T-helper 1 cell treated with Interleukin-12 subunit alpha and Interleukin-12 subunit beta and Interleukin-4 antibody, amounts not matched to agents 30 μg/mL and 1 μg/mL, for 36 hours (primary cell): ENCODE results near the gene S1PR4.
"Not testable (repeated sequence)": the region's sequence is repeated elsewhere in the genome, so short reads cannot be mapped to it uniquely, and the experiment has no call there.

Source experiments
- H3K27ac Mint-ChIP-seq: one replicate; pipeline ENCODE4 v1.8.0; 2021; ENCODE audit warnings: mild to moderate bottlenecking, mixed read lengths
- H3K27me3 Mint-ChIP-seq: one replicate; pipeline ENCODE4 v1.8.0; 2021; ENCODE audit warnings: low read depth, mixed read lengths
- H3K36me3 Mint-ChIP-seq: one replicate; pipeline ENCODE4 v1.8.0; 2021; ENCODE audit warnings: low read depth, mixed read lengths
- H3K4me1 Mint-ChIP-seq: one replicate; pipeline ENCODE4 v1.8.0; 2021; ENCODE audit warnings: low read depth, mixed read lengths
- H3K4me3 Mint-ChIP-seq: one replicate; pipeline ENCODE4 v1.8.0; 2021; ENCODE audit warnings: mild to moderate bottlenecking, moderate library complexity, mixed read lengths
- H3K9me3 Mint-ChIP-seq: one replicate; pipeline ENCODE4 v1.8.0; 2021; ENCODE audit warnings: mixed read lengths

Gene S1PR4

DNA sequence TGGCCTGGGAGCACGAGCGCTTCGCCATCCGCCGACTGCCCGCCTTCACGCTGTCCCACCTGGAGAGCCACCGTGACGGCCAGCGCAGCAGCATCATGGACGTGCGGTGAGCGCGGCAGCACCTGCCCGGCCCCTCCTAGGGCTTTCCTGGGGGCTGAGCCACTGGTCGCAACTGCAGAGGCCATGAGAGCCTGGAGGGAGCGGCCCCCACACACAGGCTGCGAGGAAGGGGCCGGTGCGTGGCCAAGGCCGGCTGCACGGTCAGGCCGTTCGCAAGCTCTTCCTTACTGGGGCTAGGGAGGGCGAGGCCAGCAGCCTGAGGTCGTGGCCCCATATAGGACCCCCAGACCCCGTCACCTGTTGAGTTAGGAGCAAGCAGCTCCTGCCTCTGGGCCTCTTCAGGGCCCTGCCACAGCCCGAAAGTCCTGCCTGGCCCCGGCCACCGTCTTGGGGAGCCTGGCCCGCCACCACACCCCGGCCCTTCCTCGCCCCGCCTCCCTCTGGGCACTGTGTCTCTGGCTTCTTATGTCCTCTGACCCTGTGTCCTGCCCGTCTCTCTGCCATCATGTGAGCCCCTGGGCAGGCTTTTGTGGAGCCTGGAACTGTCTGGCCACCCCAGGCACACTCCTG lies 26.2 kb downstream of the S1PR4 start:
- H3K4me3 Mint-ChIP-seq = no peak overlapping the region
- H3K9me3 Mint-ChIP-seq = no peaks in the 10 kb centered on the region
- H3K4me1 Mint-ChIP-seq = no peaks in the 10 kb centered on the region
- H3K27me3 Mint-ChIP-seq = no peaks in the 10 kb centered on the region
- H3K27ac Mint-ChIP-seq = no peak overlapping the region
- H3K36me3 Mint-ChIP-seq = peaks cover 7% of the 10 kb centered on the region

GRCh38 chr19:3206216-3206953 lies 27.8 kb downstream of the S1PR4 start:
- Mint-ChIP-seq H3K36me3 (peaks cover 7% of the 10 kb centered on the region), H3K27ac (no peak overlapping the region), H3K27me3 (no peaks in the 10 kb centered on the region), H3K4me1 (no peaks in the 10 kb centered on the region), H3K4me3 (no peak overlapping the region), H3K9me3 (no peaks in the 10 kb centered on the region)

- Mint-ChIP-seq H3K27ac (no peak overlapping the region), H3K4me1 (no peaks in the 10 kb centered on the region), H3K36me3 (peaks cover 7% of the 10 kb centered on the region), H3K27me3 (no peaks in the 10 kb centered on the region), H3K9me3 (no peaks in the 10 kb centered on the region), H3K4me3 (no peak overlapping the region)
These were observed 29.1 kb downstream of the S1PR4 start for GRCh38 chr19:3207461-3208242.

DNA sequence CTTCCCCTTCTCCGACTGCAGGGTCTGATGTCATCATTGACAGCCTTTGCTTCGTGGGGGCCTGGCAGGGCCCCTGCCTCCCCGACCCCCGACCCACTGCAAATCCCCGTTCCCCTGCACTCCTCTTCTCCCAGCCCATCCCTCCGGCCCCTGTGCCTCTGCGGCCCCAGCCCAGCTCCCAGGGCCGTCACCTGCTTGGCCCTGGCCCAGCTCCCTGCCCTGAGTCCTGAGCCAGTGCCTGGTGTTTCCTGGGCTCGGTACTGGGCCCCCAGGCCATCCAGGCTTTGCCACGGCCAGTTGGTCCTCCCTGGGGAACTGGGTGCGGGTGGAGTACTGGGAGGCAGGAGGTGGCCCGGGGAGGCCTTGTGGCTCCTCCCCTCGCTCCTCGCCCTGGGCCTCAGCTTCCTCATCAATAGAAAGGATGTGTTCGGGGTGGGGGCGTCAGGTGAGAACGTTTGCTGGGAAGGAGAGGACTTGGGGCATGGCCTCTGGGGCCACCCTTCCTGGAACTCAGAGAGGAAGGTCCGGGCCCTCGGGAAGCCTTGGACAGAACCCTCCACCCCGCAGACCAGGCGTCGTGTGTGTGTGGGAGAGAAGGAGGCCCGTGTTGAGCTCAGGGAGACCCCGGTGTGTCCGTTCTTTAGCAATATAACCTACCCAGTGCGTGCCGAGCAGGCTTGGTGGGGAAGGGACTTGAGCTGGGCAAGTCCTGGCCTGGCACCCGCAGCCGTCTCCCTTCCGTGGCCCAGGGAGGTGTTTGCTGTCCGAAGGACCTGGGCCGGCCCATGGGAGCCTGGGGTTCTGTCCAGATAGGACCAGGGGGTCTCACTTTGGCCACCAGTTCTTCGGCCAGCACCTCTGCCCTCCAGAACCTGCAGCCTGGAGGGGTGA lies 30.0 kb downstream of the S1PR4 start:
- Mint-ChIP-seq H3K4me1 (no peaks in the 10 kb centered on the region), H3K27me3 (no peaks in the 10 kb centered on the region), H3K4me3 (no peak overlapping the region), H3K27ac (no peak overlapping the region), H3K9me3 (no peaks in the 10 kb centered on the region), H3K36me3 (peaks cover 7% of the 10 kb centered on the region)

DNA sequence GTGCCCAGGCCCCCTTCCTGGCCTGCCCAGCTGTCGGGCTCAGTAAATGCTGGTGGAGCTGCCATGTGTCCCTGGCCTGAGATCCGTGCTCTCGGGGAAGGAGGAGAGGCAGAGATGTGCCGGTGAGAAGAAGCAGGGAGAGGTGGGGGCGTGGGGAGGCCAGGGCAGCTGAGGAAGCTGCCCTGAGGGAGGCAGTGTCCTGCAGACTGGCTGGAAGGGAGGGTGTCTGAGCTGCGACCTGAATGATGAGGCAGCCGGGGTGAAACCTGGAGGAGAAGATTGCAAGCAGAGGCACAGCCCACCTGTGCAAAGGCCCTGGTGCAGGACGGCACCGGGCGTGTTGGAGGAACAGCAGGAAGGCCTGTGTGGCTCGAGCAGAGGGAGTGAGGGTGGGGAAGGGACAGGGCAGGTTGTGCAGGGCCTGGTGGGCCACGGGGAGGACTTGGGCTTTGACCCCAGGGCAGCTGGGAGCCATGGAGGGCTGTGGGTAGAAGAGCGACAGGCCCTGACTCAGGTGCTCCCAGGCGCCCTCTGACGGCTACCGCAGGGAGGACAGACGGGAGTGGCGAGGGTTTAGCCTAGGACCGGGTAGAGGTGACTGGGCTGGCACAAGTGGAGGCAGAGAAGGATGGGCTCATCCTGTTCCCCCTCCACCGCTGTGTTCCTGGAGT lies 31.9 kb downstream of the S1PR4 start:
- no peaks in the 10 kb centered on the region for H3K9me3 Mint-ChIP-seq
- peaks cover 7% of the 10 kb centered on the region for H3K36me3 Mint-ChIP-seq
- H3K27ac Mint-ChIP-seq = no peak overlapping the region
- H3K4me1 Mint-ChIP-seq = no peaks in the 10 kb centered on the region
- no peak overlapping the region for H3K4me3 Mint-ChIP-seq
- H3K27me3 Mint-ChIP-seq = no peaks in the 10 kb centered on the region

GRCh38 chr19:3211191-3211590 lies 32.6 kb downstream of the S1PR4 start:
- no peak overlapping the region for H3K4me3 Mint-ChIP-seq
- no peaks in the 10 kb centered on the region for H3K27me3 Mint-ChIP-seq
- H3K27ac Mint-ChIP-seq = no peak overlapping the region

DNA sequence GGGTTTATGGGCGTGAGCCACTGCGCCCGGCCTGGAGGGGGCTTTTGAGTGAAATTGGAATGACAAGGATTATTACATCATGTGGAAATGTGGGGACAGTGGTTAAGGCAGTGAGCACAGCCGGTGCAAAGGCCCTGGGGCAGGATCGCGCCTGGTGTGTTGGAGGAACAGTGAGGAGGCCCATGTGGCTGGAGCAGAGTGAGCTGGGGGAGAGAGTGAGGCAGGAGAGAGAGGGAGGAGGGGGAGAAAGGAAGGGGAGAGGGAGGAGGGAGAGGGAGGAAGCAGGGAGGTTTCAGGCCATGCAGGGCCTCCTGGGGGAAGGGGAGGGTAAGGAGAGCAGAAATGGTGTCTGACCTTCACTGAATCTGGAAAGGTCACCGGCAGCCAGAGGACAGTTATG lies 34.6 kb downstream of the S1PR4 start:
- H3K4me3 Mint-ChIP-seq = no peak overlapping the region
- peaks cover 7% of the 10 kb centered on the region for H3K36me3 Mint-ChIP-seq
- no peaks in the 10 kb centered on the region for H3K27me3 Mint-ChIP-seq
- H3K9me3 Mint-ChIP-seq = no peaks in the 10 kb centered on the region
- no peak overlapping the region for H3K27ac Mint-ChIP-seq
- no peaks in the 10 kb centered on the region for H3K4me1 Mint-ChIP-seq

More at GRCh38 chr19:3211191-3211590, 32.6 kb downstream of the S1PR4 start:
- Mint-ChIP-seq H3K9me3 (no peaks in the 10 kb centered on the region), H3K36me3 (peaks cover 7% of the 10 kb centered on the region), H3K4me1 (no peaks in the 10 kb centered on the region)

GRCh38 chr19:3216874-3217273 lies 38.3 kb downstream of the S1PR4 start:
- H3K36me3 Mint-ChIP-seq = peaks cover 2% of the 10 kb centered on the region
- H3K27me3 Mint-ChIP-seq = no peaks in the 10 kb centered on the region
- no peaks in the 10 kb centered on the region for H3K4me1 Mint-ChIP-seq
- no peak overlapping the region for H3K4me3 Mint-ChIP-seq
- no peaks in the 10 kb centered on the region for H3K9me3 Mint-ChIP-seq
- H3K27ac Mint-ChIP-seq = no peak overlapping the region

DNA sequence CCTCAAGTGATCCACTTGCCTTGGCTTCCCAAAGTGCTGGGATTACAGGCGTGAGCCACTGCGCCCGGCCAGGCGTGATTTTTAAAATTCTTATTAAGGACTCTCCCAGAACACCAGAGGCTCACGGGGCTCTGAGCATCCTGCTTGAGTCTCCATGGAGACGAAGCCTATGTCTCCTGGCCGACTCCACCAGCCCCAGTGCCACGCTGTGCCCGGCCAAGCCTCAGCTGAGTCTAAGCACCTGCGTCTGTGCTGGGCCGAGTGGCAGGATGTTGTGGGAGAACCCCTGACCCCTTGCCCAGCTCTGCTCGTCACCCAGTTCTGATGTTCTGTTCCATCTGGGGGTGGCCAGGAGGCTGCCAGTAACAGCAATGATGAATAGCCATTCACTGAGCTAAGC lies 42.0 kb downstream of the S1PR4 start:
- peaks cover 4% of the 10 kb centered on the region for H3K27me3 Mint-ChIP-seq
- H3K27ac Mint-ChIP-seq = no peak overlapping the region
- H3K4me1 Mint-ChIP-seq = no peaks in the 10 kb centered on the region
- no peak overlapping the region for H3K4me3 Mint-ChIP-seq
- H3K9me3 Mint-ChIP-seq = no peaks in the 10 kb centered on the region
- H3K36me3 Mint-ChIP-seq = peaks cover 2% of the 10 kb centered on the region

- H3K27me3 Mint-ChIP-seq = peaks cover 12% of the 10 kb centered on the region
- H3K27ac Mint-ChIP-seq, H3K36me3 Mint-ChIP-seq, H3K4me3 Mint-ChIP-seq, H3K4me1 Mint-ChIP-seq, H3K9me3 Mint-ChIP-seq: not testable (repeated sequence)
These were observed 43.0 kb downstream of the S1PR4 start for GRCh38 chr19:3221576-3221975.

DNA sequence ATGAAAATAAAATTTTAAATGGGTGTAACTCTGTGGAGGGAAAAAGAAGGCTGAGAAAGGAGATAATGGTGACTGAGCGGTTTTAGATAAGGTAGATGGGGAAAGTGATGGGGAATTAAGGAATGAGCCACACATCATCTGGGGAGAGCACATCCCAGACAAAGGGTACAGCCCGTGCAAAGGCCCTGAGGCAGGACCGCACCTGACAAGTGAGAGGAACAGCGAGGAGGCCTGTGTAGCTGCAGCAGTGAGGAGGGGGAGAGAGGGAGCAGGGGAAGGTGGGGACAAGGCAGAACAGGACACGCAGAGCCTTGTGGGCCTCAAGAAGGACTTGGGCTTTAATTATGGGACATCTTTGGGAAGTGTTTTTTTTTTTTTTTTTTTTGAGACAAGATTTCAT lies 44.1 kb downstream of the S1PR4 start:
- peaks cover 20% of the 10 kb centered on the region for H3K27me3 Mint-ChIP-seq
- no peak overlapping the region for H3K4me3 Mint-ChIP-seq
- H3K27ac Mint-ChIP-seq = no peak overlapping the region
- no peaks in the 10 kb centered on the region for H3K9me3 Mint-ChIP-seq
- no peaks in the 10 kb centered on the region for H3K36me3 Mint-ChIP-seq
- no peaks in the 10 kb centered on the region for H3K4me1 Mint-ChIP-seq

DNA sequence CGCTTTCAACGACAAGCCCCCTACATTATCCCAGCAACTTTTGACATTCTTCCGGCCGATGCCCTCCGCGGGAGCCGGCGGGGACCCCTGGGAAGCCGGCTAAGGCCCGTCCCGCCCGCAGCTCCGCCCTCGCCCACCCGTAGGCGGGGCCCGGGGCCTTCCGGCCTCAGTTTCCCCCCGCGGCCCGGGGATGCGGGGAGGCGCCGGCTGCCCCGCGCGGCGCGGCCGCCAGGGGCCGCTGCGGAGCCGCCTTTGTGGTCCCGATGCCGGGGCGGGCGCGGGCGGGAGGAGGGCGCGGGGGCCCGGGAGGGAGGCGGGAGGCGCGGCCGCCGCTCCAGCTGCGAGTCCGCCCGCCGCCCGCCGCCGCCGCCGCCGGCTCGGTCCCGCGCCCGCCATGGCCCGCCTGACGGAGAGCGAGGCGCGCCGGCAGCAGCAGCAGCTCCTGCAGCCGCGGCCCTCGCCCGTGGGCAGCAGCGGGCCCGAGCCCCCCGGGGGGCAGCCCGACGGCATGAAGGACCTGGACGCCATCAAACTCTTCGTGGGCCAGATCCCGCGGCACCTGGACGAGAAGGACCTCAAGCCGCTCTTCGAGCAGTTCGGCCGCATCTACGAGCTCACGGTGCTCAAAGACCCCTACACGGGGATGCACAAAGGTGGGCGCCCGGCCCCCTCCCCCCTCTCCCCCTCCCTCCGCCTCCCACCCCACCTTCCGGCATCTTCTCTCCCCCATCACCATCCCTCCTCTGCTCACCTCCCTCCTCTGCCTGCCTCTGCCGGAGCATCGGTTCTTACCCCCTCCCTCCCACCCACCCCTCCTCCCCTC lies 46.0 kb downstream of the S1PR4 start, which contains the start of gene CELF5:
TSS of gene CELF5 (plus strand) at position 316 of the 823 bp plus-strand sequence. CDS start at position 395, 79 bp downstream.
- H3K27me3 Mint-ChIP-seq = peaks cover 25% of the 10 kb centered on the region
- no peak within 1 kb of the TSS for H3K4me3 Mint-ChIP-seq
- H3K4me1 Mint-ChIP-seq = no peaks in the 10 kb centered on the region
- no peaks in the 10 kb centered on the region for H3K9me3 Mint-ChIP-seq
- no peak within 1 kb of the TSS for H3K27ac Mint-ChIP-seq
- H3K36me3 Mint-ChIP-seq = no peaks in the 10 kb centered on the region

DNA sequence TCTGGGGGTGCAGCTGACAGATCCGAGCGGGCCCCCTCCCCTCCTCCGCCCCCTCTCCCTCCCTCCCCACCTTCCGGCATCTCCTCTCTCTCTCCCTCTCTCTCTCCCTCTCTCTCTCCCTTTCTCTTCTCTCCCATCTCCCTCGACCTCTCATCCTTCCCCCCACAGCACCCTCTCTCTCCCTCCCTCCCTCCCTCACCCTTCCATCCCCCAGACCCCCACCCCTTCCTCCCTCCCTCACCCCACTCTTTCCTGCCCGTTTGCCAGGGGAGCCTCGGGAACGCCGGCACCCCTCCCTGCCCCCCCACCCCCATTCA lies 46.6 kb downstream of the S1PR4 start:
- Mint-ChIP-seq H3K4me3 (no peak overlapping the region), H3K4me1 (no peaks in the 10 kb centered on the region), H3K27me3 (peaks cover 25% of the 10 kb centered on the region), H3K36me3 (no peaks in the 10 kb centered on the region), H3K27ac (no peak overlapping the region), H3K9me3 (no peaks in the 10 kb centered on the region)
